Measurements from ENCODE around the gene KDR. TPM values are rescaled to one million over a fixed set of nuclear protein-coding genes. Genes with fewer than 3 reads are reported as not detected.

KDR gene
- total RNA-seq, 6 experiments from 2014 or later, result 7.9 to 22.4 (median 11.7) TPM

GRCh38 chr4:55037728-55038127 lies 87.7 kb downstream of the KDR start:
- H3K4me3 ChIP-seq, result no peak overlapping the region
- H3K27me3 ChIP-seq, result no peaks in the 10 kb centered on the region
- no peaks in the 10 kb centered on the region for H3K9me3 ChIP-seq
- 36% methylated on average over 1 of the region's 1 CpG for WGBS (ENCODE audit: insufficient coverage, low coverage, low lambda C conversion rate, missing lambda C conversion rate)
- ATAC-seq, result no peak
- no peak for DNase-seq
- no peaks in the 10 kb centered on the region for H3K36me3 ChIP-seq
- no peak overlapping the region for H3K27ac ChIP-seq
- H3K4me1 ChIP-seq, result no peaks in the 10 kb centered on the region
- intact Hi-C loops (cut with DNase I), result no loop called here
- TF ChIP-seq POLR2A (IDR thresholded peaks at IDR 0.05) (no peak), CTCF (IDR thresholded peaks at IDR 0.05) (no peak)

- Histone ChIP-seq H3K27me3 (no peaks in the 10 kb centered on the region), H3K4me1 (no peaks in the 10 kb centered on the region), H3K9me3 (no peaks in the 10 kb centered on the region), H3K4me3 (no peak overlapping the region), H3K36me3 (no peaks in the 10 kb centered on the region), H3K27ac (no peak overlapping the region)
- DNase-seq, result no peak
- WGBS (ENCODE audit: insufficient coverage, low coverage, low lambda C conversion rate, missing lambda C conversion rate), result 71% methylated on average over 3 of the region's 3 CpGs
- intact Hi-C loops (cut with DNase I), result no loop called here
- TF ChIP-seq CTCF (IDR thresholded peaks at IDR 0.05) (no peak), POLR2A (IDR thresholded peaks at IDR 0.05) (no peak)
- ATAC-seq, result peak in 2 of 4 donors; percentile 32 to 61
Measured at GRCh38 chr4:55036405-55036804, 89.0 kb downstream of the KDR start.

GRCh38 chr4:55035892-55036291 lies 89.5 kb downstream of the KDR start:
- TF ChIP-seq CTCF (IDR thresholded peaks at IDR 0.05) (no peak), POLR2A (IDR thresholded peaks at IDR 0.05) (no peak)
- H3K27me3 ChIP-seq, result no peaks in the 10 kb centered on the region
- no peaks in the 10 kb centered on the region for H3K9me3 ChIP-seq
- intact Hi-C loops (cut with DNase I), result no loop called here
- 11% methylated on average over 1 of the region's 1 CpG for WGBS (ENCODE audit: insufficient coverage, low coverage, low lambda C conversion rate, missing lambda C conversion rate)
- H3K4me3 ChIP-seq, result no peak overlapping the region
- no peaks in the 10 kb centered on the region for H3K36me3 ChIP-seq
- no peak for DNase-seq
- H3K27ac ChIP-seq, result no peak overlapping the region
- no peaks in the 10 kb centered on the region for H3K4me1 ChIP-seq
- ATAC-seq, result no peak

GRCh38 chr4:55033296-55033695 lies 92.1 kb downstream of the KDR start:
- H3K27ac ChIP-seq, result no peak overlapping the region
- no peaks in the 10 kb centered on the region for H3K36me3 ChIP-seq
- no peaks in the 10 kb centered on the region for H3K27me3 ChIP-seq
- no peak for DNase-seq
- ATAC-seq, result no peak
- intact Hi-C loops (cut with DNase I), result no loop called here
- no peaks in the 10 kb centered on the region for H3K4me1 ChIP-seq
- no peak overlapping the region for H3K4me3 ChIP-seq
- WGBS (ENCODE audit: insufficient coverage, low coverage, low lambda C conversion rate, missing lambda C conversion rate), result 31% methylated on average over 8 of the region's 8 CpGs
- no peaks in the 10 kb centered on the region for H3K9me3 ChIP-seq
- no peak for TF ChIP-seq POLR2A (IDR thresholded peaks at IDR 0.05)
- TF ChIP-seq CTCF (IDR thresholded peaks at IDR 0.05), result no peak

- H3K4me3 ChIP-seq, result no peak overlapping the region
- DNase-seq, result no peak
- no peak overlapping the region for H3K27ac ChIP-seq
- no peak for ATAC-seq
- H3K9me3 ChIP-seq, result no peaks in the 10 kb centered on the region
- H3K27me3 ChIP-seq, result no peaks in the 10 kb centered on the region
- TF ChIP-seq CTCF (IDR thresholded peaks at IDR 0.05) (no peak), POLR2A (IDR thresholded peaks at IDR 0.05) (no peak)
- 62% methylated on average over 1 of the region's 1 CpG for WGBS (ENCODE audit: insufficient coverage, low coverage, low lambda C conversion rate, missing lambda C conversion rate)
- intact Hi-C loops (cut with DNase I), result no loop called here
- H3K4me1 ChIP-seq, result no peaks in the 10 kb centered on the region
- H3K36me3 ChIP-seq, result no peaks in the 10 kb centered on the region
Measured at GRCh38 chr4:55032788-55033187, 92.6 kb downstream of the KDR start.
